Heart left ventricle (tissue), 16 donors: Measurements from ENCODE around the gene VAT1L. TPM values are rescaled to one million over a fixed set of nuclear protein-coding genes. Genes with fewer than 3 reads are reported as not detected.

ENCODE experiments used
- ATAC-seq, 4 donors: fragments of 200-7000 bp; cut with Tn5 transposase; one replicate each; pipeline ENCODE4 v1.9.1; 2020 to 2022; ENCODE audit warnings: moderate library complexity in 4 of 4, mild to moderate bottlenecking in 3 of 4, moderate number of reproducible peaks in 1 of 4
- DNase-seq, 5 donors: peaks; one replicate each; pipeline ENCODE4 v3.0.0-alpha.2; 2020
- H3K27ac ChIP-seq, 12 donors: fragments of 200-600 bp; sonication (generic) in 4 of 12; one replicate each; pipeline versions ENCODE4 v1.5.0 to v1.8.0; 2016 to 2022; ENCODE audit warnings: mild to moderate bottlenecking in 2 of 12
- H3K27me3 ChIP-seq, 9 donors: fragments of 200-600 bp; sonication (generic) in 2 of 9; one replicate each; pipeline versions ENCODE4 v1.5.1 to v1.8.0; 2016 to 2022; ENCODE audit warnings: mild to moderate bottlenecking in 3 of 9
- H3K36me3 ChIP-seq, 9 donors: fragments of 200-600 bp; sonication (generic) in 2 of 9; one replicate each; pipeline versions ENCODE4 v1.5.0 to v1.8.0; 2018 to 2022; ENCODE audit warnings: mild to moderate bottlenecking in 2 of 9
- H3K4me1 ChIP-seq, 12 donors: fragments of 200-600 bp; sonication (generic) in 4 of 12; one replicate each; pipeline versions ENCODE4 v1.5.0 to v1.8.0; 2016 to 2022; ENCODE audit warnings: mild to moderate bottlenecking in 3 of 12
- H3K4me3 ChIP-seq, 12 donors: fragments of 200-600 bp; sonication (generic) in 4 of 12; one replicate each; pipeline versions ENCODE4 v1.5.0 to v1.8.0; 2017 to 2022; ENCODE audit warnings: mild to moderate bottlenecking in 9 of 12, moderate library complexity in 4 of 12
- H3K9me3 ChIP-seq, 12 donors: fragments of 200-600 bp; sonication (generic) in 4 of 12; one replicate each; pipeline versions ENCODE4 v1.5.0 to v1.8.0; 2016 to 2022; ENCODE audit warnings: mild to moderate bottlenecking in 1 of 12
- CTCF ChIP-seq, 12 donors: fragments of 200-600 bp; sonication (generic) in 4 of 12; IDR thresholded peaks; one replicate each; pipeline versions ENCODE4 v1.5.0 to v1.8.0; 2018 to 2022; ENCODE audit warnings: antibody characterized with exemption in 12 of 12, mild to moderate bottlenecking in 5 of 12
- POLR2A ChIP-seq, 2 donors: fragments of 450-650 bp; IDR thresholded peaks; one replicate each; pipeline ENCODE4 v1.6.1; 2017; ENCODE audit warnings: antibody characterized with exemption in 2 of 2, mild to moderate bottlenecking in 2 of 2, moderate library complexity in 2 of 2
- WGBS, 4 donors: extraction: QIAGEN DNeasy Blood & Tissue Kit in 2 of 4; methylation state at CpG; one replicate each; pipeline versions ENCODE4 v1.1.5 to v1.1.7; 2013 to 2018; 5-methylcytosine and 5-hydroxymethylcytosine counted together
- intact Hi-C, 10 donors: fragments of 100-400 bp; cut with DNase I; formaldehyde crosslinking; loops; one replicate each; pipeline versions ENCODE4 v1.11.1 to v1.14.2; 2022
- polyA plus RNA-seq, 2 donors: library from polyadenylated mRNA; stranded (reverse); fragments of 200-250 nt; gene quantifications; one replicate each; pipeline ENCODE4 v1.2.3, GENCODE V29; 2013
- total RNA-seq, 9 donors: library from RNA; depleted of rRNA in 2 of 9; stranded (reverse); fragments of >200 nt in 2 of 9; fragmentation: NEBNext Ultra II Directional in 3 of 9; extraction: Animal tissue kit (Norgen Biotek cat#: 25700) in 3 of 9; gene quantifications; one replicate each; pipeline versions ENCODE4 v1.1.0 to v1.2.4, GENCODE V29; 2016 to 2023
- donor health status: ischemic (EF 13 %, LVEDD 7.1; RV severe dilation, severe dysfunction).
- donor health status: healthy with polysubstance abuse.
- donor health status: DM: no; HTN: yes; CAD: no.
- donor health status: DM: no; HTN: no; CAD: no.
- donor health status: ischemic (EF 25% LVEDD 6.9; RV normal size, moderate dysfunction).
- donor health status: ischemic (EF 25% LVEDD 5.7; RV mildly dilated, moderate dysfunction).
- donor health status: healthy.
- donor health status: DM: yes; HTN: yes; CAD: no.
- donor health status: ischemic (EF 35%, LVEDD 5.7; RV mildly dilated, moderate dysfunction).
- donor health status: nonischemic (EF 11% LVEDD 7.7; RV severe dilation, severe dysfunction).
- donor health status: DM: yes; HTN: yes; CAD: no.
- donor health status: PGD.
- donor health status: ischemic (EF 29% LVEDD 5.4; RV normal size, mild dysfunction).
- donor health status: nonischemic (EF 23%, LVEDD 6.1; RV moderate dilation, normal function).

VAT1L gene
- total and polyA plus RNA-seq, 11 donors = 0.32 to 57.5 (median 11.0) TPM

GRCh38 chr16:77823067-77823466 lies 34.7 kb downstream of the VAT1L start:
- Histone ChIP-seq H3K9me3 (no peaks in the 10 kb centered on the region), H3K4me3 (no peak overlapping the region), H3K4me1 (no peaks in the 10 kb centered on the region), H3K27ac (no peak overlapping the region), H3K27me3 (no peaks in the 10 kb centered on the region), H3K36me3 (peaks cover 0 to 19% (median 0%) of the 10 kb centered on the region in 9 donors)
- WGBS, 4 donors = 73 to 84% (median 78%) methylated on average over 4 of the region's 4 CpGs
- intact Hi-C loops = no loop called here
- DNase-seq (no peak), ATAC-seq (no peak)
- TF ChIP-seq CTCF (IDR thresholded peaks at IDR 0.05) = no peak
- no peak for TF ChIP-seq POLR2A (IDR thresholded peaks at IDR 0.05)

GRCh38 chr16:77825196-77825595 lies 36.8 kb downstream of the VAT1L start:
- Histone ChIP-seq H3K27me3 (no peaks in the 10 kb centered on the region), H3K27ac (no peak overlapping the region), H3K4me3 (no peak overlapping the region), H3K9me3 (no peaks in the 10 kb centered on the region), H3K4me1 (no peaks in the 10 kb centered on the region), H3K36me3 (peaks cover 0 to 14% (median 0%) of the 10 kb centered on the region in 9 donors)
- WGBS, 4 donors = 86 to 91% (median 88%) methylated on average over 7 of the region's 7 CpGs
- DNase-seq (no peak), ATAC-seq (no peak)
- intact Hi-C loops = no loop called here
- no peak for TF ChIP-seq POLR2A (IDR thresholded peaks at IDR 0.05)
- no peak for TF ChIP-seq CTCF (IDR thresholded peaks at IDR 0.05)

- H3K4me3 ChIP-seq = no peak overlapping the region
- no peaks in the 10 kb centered on the region for H3K4me1 ChIP-seq
- ATAC-seq (no peak), DNase-seq (no peak)
- no peak overlapping the region for H3K27ac ChIP-seq
- H3K36me3 ChIP-seq = peaks cover 0 to 10% (median 0%) of the 10 kb centered on the region in 9 donors
- no peaks in the 10 kb centered on the region for H3K9me3 ChIP-seq
- H3K27me3 ChIP-seq = no peaks in the 10 kb centered on the region
- TF ChIP-seq CTCF (IDR thresholded peaks at IDR 0.05) (no peak), POLR2A (IDR thresholded peaks at IDR 0.05) (no peak)
- WGBS, 4 donors = 78 to 90% (median 81%) methylated on average over 3 of the region's 3 CpGs
- intact Hi-C loops = no loop called here
Measured at GRCh38 chr16:77827032-77827431, 38.7 kb downstream of the VAT1L start.

DNA sequence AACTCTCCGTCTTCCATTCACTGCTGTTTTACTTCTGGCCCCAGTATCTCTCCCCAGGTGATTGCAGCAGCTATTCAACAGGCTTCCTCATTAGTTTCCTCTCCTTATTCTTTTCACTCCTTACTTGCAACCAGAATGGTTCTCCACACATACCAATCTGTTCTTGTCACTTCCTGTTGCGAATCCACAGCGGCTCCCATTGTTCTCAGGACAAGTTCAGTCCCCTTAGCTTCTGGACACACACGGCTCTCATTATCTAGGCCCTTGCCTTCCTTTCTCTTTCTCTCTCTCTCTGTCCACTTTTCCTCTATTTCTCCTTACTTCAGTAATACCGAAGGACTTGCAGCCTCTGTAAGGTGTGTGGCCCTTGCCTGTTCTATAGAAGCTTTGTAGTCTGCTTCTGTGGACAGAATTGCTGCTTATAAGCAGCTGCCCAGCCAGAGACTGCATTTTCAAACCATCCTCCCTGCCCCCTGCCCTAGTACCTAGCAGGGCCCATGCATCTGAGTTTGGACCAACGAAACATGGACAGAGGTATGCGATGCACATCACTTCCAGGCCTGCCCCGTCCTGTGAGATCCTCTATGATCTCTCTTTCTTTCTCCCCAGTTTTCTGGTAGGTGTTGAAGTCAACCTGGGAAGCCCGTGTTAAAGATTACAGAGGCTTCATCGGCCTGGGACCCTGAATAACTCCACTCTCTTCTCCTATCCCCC lies 45.7 kb downstream of the VAT1L start:
- TF ChIP-seq CTCF (IDR thresholded peaks at IDR 0.05) (no peak), POLR2A (IDR thresholded peaks at IDR 0.05) (no peak)
- 65 to 70% (median 69%) methylated on average over 10 of the region's 10 CpGs for WGBS, 4 donors
- no peak overlapping the region for H3K4me3 ChIP-seq
- H3K27ac ChIP-seq = no peak overlapping the region
- H3K27me3 ChIP-seq = no peaks in the 10 kb centered on the region
- H3K9me3 ChIP-seq = no peaks in the 10 kb centered on the region
- DNase-seq (no peak), ATAC-seq (peak in 2 of 4 donors; percentile 20 to 36)
- peaks cover 0 to 7% (median 0%) of the 10 kb centered on the region in 12 donors for H3K4me1 ChIP-seq
- intact Hi-C loops = no loop called here
- no peaks in the 10 kb centered on the region for H3K36me3 ChIP-seq
